Esophagus muscularis mucosa (tissue), 4 donors: ENCODE measurements around the gene APOBR.

Source experiments
- CTCF ChIP-seq, 3 experiments: fragments of 200-600 bp in 2 of 3; fragments of 450-650 bp in 1 of 3; sonication (generic) in 2 of 3; IDR thresholded peaks; one replicate each; pipeline ENCODE4 v1.5.1; 2017 to 2019; ENCODE audit warnings: antibody characterized with exemption in 3 of 3, mild to moderate bottlenecking in 2 of 3, moderate library complexity in 1 of 3
- EP300 ChIP-seq: sonication (generic); formaldehyde crosslinking; IDR thresholded peaks from one replicate; pipeline ENCODE4 v1.6.1; 2017; ENCODE audit warnings: antibody characterized with exemption
- POLR2A ChIP-seq: fragments of 450-650 bp; IDR thresholded peaks from one replicate; pipeline ENCODE4 v1.6.1; 2017; ENCODE audit warnings: antibody characterized with exemption, moderate library complexity, mild to moderate bottlenecking, low read depth
- POLR2AphosphoS5 ChIP-seq, 2 donors: sonication (generic); formaldehyde crosslinking; IDR thresholded peaks; one replicate each; pipeline ENCODE4 v1.6.1; 2017; ENCODE audit warnings: antibody characterized with exemption in 2 of 2

- no peak for TF ChIP-seq CTCF (IDR thresholded peaks at IDR 0.05)
- TF ChIP-seq EP300: no peak
- TF ChIP-seq POLR2A: no peak
- TF ChIP-seq POLR2AphosphoS5 (IDR thresholded peaks at IDR 0.05): no peak
These were observed 11.2 kb downstream of the APOBR start for GRCh38 chr16:28505489-28506137.
